ENCODE measurements around the gene SV2B.
"Not testable (repeated sequence)": the region's sequence is repeated elsewhere in the genome, so short reads cannot be mapped to it uniquely, and the experiment has no call there.

Gene SV2B

GRCh38 chr15:91099995-91100813, at the start of gene SV2B:
Gene SV2B (plus strand): TSS chr15:91100257. CDS start chr15:91226264, 126,007 bp downstream.
- in situ Hi-C loops (cut with HindIII; ENCODE audit: low sequenced_read_pairs): no loop called here

GRCh38 chr15:91051248-91051647, 48.8 kb upstream of the SV2B start:
- in situ Hi-C loops (cut with HindIII; ENCODE audit: low sequenced_read_pairs): loop anchor here (10.0 kb wide), 1 partner anchor 184 kb away; no protein-coding TSS in a partner anchor

GRCh38 chr15:91054816-91055215, 45.2 kb upstream of the SV2B start:
- in situ Hi-C loops (cut with HindIII; ENCODE audit: low sequenced_read_pairs): loop anchor here (10.0 kb wide), 1 partner anchor 180 kb away; no protein-coding TSS in a partner anchor

GRCh38 chr15:91055548-91056331, 44.3 kb upstream of the SV2B start:
- in situ Hi-C loops (cut with HindIII; ENCODE audit: low sequenced_read_pairs): loop anchor here (10.0 kb wide), 1 partner anchor 179 kb away; no protein-coding TSS in a partner anchor

GRCh38 chr15:91061230-91061629, 38.8 kb upstream of the SV2B start:
- in situ Hi-C loops (cut with HindIII; ENCODE audit: low sequenced_read_pairs): no loop called here

- in situ Hi-C loops (cut with HindIII; ENCODE audit: low sequenced_read_pairs): no loop called here
These were observed 38.1 kb upstream of the SV2B start for GRCh38 chr15:91061997-91062396.

GRCh38 chr15:91065505-91065904, 34.6 kb upstream of the SV2B start:
- in situ Hi-C loops (cut with HindIII; ENCODE audit: low sequenced_read_pairs): no loop called here

- in situ Hi-C loops (cut with HindIII; ENCODE audit: low sequenced_read_pairs): no loop called here
These were observed 33.0 kb upstream of the SV2B start for GRCh38 chr15:91067036-91067435.

GRCh38 chr15:91068436-91068835, 31.6 kb upstream of the SV2B start:
- in situ Hi-C loops (cut with HindIII; ENCODE audit: low sequenced_read_pairs): no loop called here

- in situ Hi-C loops (cut with HindIII; ENCODE audit: low sequenced_read_pairs): no loop called here
These were observed 31.1 kb upstream of the SV2B start for GRCh38 chr15:91068966-91069365.

GRCh38 chr15:91070872-91071271, 29.2 kb upstream of the SV2B start:
- in situ Hi-C loops (cut with HindIII; ENCODE audit: low sequenced_read_pairs): no loop called here

- in situ Hi-C loops (cut with HindIII; ENCODE audit: low sequenced_read_pairs): no loop called here
These were observed 27.9 kb upstream of the SV2B start for GRCh38 chr15:91072161-91072560.

- in situ Hi-C loops (cut with HindIII; ENCODE audit: low sequenced_read_pairs): no loop called here
These were observed 27.0 kb upstream of the SV2B start for GRCh38 chr15:91073077-91073476.

- in situ Hi-C loops (cut with HindIII; ENCODE audit: low sequenced_read_pairs): no loop called here
These were observed 26.3 kb upstream of the SV2B start for GRCh38 chr15:91073768-91074167.

GRCh38 chr15:91075739-91076138, 24.3 kb upstream of the SV2B start:
- in situ Hi-C loops (cut with HindIII; ENCODE audit: low sequenced_read_pairs): no loop called here

- in situ Hi-C loops (cut with HindIII; ENCODE audit: low sequenced_read_pairs): no loop called here
These were observed 23.0 kb upstream of the SV2B start for GRCh38 chr15:91077029-91077428.

- in situ Hi-C loops (cut with HindIII; ENCODE audit: low sequenced_read_pairs): not testable (repeated sequence)
These were observed 6.2 kb upstream of the SV2B start for GRCh38 chr15:91093866-91094265.

GRCh38 chr15:91098451-91098850, 1.6 kb upstream of the SV2B start:
- in situ Hi-C loops (cut with HindIII; ENCODE audit: low sequenced_read_pairs): no loop called here

GRCh38 chr15:91099616-91099994, 452 bp upstream of the SV2B start:
- in situ Hi-C loops (cut with HindIII; ENCODE audit: low sequenced_read_pairs): no loop called here

GRCh38 chr15:91100814-91101607, 954 bp downstream of the SV2B start:
- in situ Hi-C loops (cut with HindIII; ENCODE audit: low sequenced_read_pairs): no loop called here

- in situ Hi-C loops (cut with HindIII; ENCODE audit: low sequenced_read_pairs): no loop called here
These were observed 1.5 kb downstream of the SV2B start for GRCh38 chr15:91101608-91101920.
